Effector memory CD8-positive, alpha-beta T cell (primary cell): ENCODE measurements around the gene CDK8.
A peak's percentile ranks its signal among the peaks of the same experiment; 100 is the strongest.

ENCODE experiments used
- ATAC-seq: fragments of 150-1000 bp; cut with Tn5 transposase; replicated peaks from 2 replicates; pipeline ENCODE4 v1.10.0; 2021; ENCODE audit warnings: mild to moderate bottlenecking, moderate library complexity
- DNase-seq, 3 experiments: peaks; one replicate each; pipeline ENCODE4 v3.0.0; 2021
- H3K27ac Mint-ChIP-seq, 2 donors: one replicate each; pipeline ENCODE4 v1.8.0; 2022; ENCODE audit warnings: mild to moderate bottlenecking in 2 of 2, mixed read lengths in 2 of 2, moderate library complexity in 2 of 2
- H3K27me3 Mint-ChIP-seq, 2 donors: one replicate each; pipeline ENCODE4 v1.8.0; 2022; ENCODE audit warnings: mixed read lengths in 2 of 2
- H3K36me3 Mint-ChIP-seq: one replicate; pipeline ENCODE4 v1.8.0; 2022; ENCODE audit warnings: mild to moderate bottlenecking, moderate library complexity, mixed read lengths; ENCODE audit not compliant: insufficient read depth
- H3K4me1 Mint-ChIP-seq, 2 donors: one replicate each; pipeline ENCODE4 v1.8.0; 2022; ENCODE audit warnings: low read depth in 2 of 2, mixed read lengths in 2 of 2
- H3K4me3 Mint-ChIP-seq, 2 donors: one replicate each; pipeline ENCODE4 v1.8.0; 2022; ENCODE audit warnings: mild to moderate bottlenecking in 2 of 2, mixed read lengths in 2 of 2, moderate library complexity in 2 of 2
- H3K9me3 Mint-ChIP-seq, 2 donors: one replicate each; pipeline ENCODE4 v1.8.0; 2022; ENCODE audit warnings: mixed read lengths in 2 of 2

CDK8 gene

GRCh38 chr13:26382835-26383234, 128.9 kb downstream of the CDK8 start:
- Mint-ChIP-seq H3K4me3 (no peak overlapping the region), H3K27ac (no peak overlapping the region), H3K9me3 (no peaks in the 10 kb centered on the region), H3K27me3 (no peaks in the 10 kb centered on the region), H3K4me1 (peaks cover 6 to 29% of the 10 kb centered on the region in 2 donors), H3K36me3 (peaks cover 9% of the 10 kb centered on the region)
- DNase-seq (no peak), ATAC-seq (no peak)

- Mint-ChIP-seq H3K27ac (no peak overlapping the region), H3K4me1 (peaks cover 3 to 23% of the 10 kb centered on the region in 2 donors), H3K36me3 (peaks cover 12% of the 10 kb centered on the region), H3K9me3 (no peaks in the 10 kb centered on the region), H3K27me3 (no peaks in the 10 kb centered on the region), H3K4me3 (no peak overlapping the region)
- DNase-seq, result no peak
- ATAC-seq, result no peak
These were observed 130.7 kb downstream of the CDK8 start for GRCh38 chr13:26384587-26384986.

GRCh38 chr13:26386026-26386425, 132.1 kb downstream of the CDK8 start:
- H3K27ac Mint-ChIP-seq, result peak overlapping the region in 1 of 2 donors; percentile 33
- peaks cover 21% of the 10 kb centered on the region for H3K36me3 Mint-ChIP-seq
- DNase-seq (no peak), ATAC-seq (no peak)
- H3K9me3 Mint-ChIP-seq, result no peaks in the 10 kb centered on the region
- no peaks in the 10 kb centered on the region for H3K27me3 Mint-ChIP-seq
- peaks cover 0 to 15% of the 10 kb centered on the region in 2 donors for H3K4me1 Mint-ChIP-seq
- H3K4me3 Mint-ChIP-seq, result no peak overlapping the region

- no peak overlapping the region for H3K4me3 Mint-ChIP-seq
- H3K9me3 Mint-ChIP-seq, result no peaks in the 10 kb centered on the region
These were observed 136.3 kb downstream of the CDK8 start for GRCh38 chr13:26390203-26390602.

GRCh38 chr13:26400545-26400944, 146.6 kb downstream of the CDK8 start:
- no peak for ATAC-seq
- H3K27ac Mint-ChIP-seq, result no peak overlapping the region
- peaks cover 2% of the 10 kb centered on the region for H3K36me3 Mint-ChIP-seq
- no peaks in the 10 kb centered on the region for H3K4me1 Mint-ChIP-seq
- H3K27me3 Mint-ChIP-seq, result no peaks in the 10 kb centered on the region
- H3K9me3 Mint-ChIP-seq, result no peaks in the 10 kb centered on the region
- H3K4me3 Mint-ChIP-seq, result no peak overlapping the region
- no peak for DNase-seq

More at GRCh38 chr13:26390203-26390602, 136.3 kb downstream of the CDK8 start:
- ATAC-seq (no peak), DNase-seq (no peak)
- peaks cover 24% of the 10 kb centered on the region for H3K36me3 Mint-ChIP-seq
- no peaks in the 10 kb centered on the region for H3K27me3 Mint-ChIP-seq
- no peak overlapping the region for H3K27ac Mint-ChIP-seq
- H3K4me1 Mint-ChIP-seq, result no peaks in the 10 kb centered on the region

- H3K36me3 Mint-ChIP-seq, result peaks cover 7% of the 10 kb centered on the region
- no peaks in the 10 kb centered on the region for H3K4me1 Mint-ChIP-seq
- no peak overlapping the region for H3K27ac Mint-ChIP-seq
- DNase-seq, result no peak
- H3K27me3 Mint-ChIP-seq, result no peaks in the 10 kb centered on the region
- no peak for ATAC-seq
- no peaks in the 10 kb centered on the region for H3K9me3 Mint-ChIP-seq
- no peak overlapping the region for H3K4me3 Mint-ChIP-seq
These were observed 147.1 kb downstream of the CDK8 start for GRCh38 chr13:26401069-26401468.

GRCh38 chr13:26401578-26402021, 147.7 kb downstream of the CDK8 start:
- Mint-ChIP-seq H3K9me3 (no peaks in the 10 kb centered on the region), H3K4me1 (no peaks in the 10 kb centered on the region), H3K27ac (no peak overlapping the region), H3K27me3 (no peaks in the 10 kb centered on the region), H3K4me3 (no peak overlapping the region), H3K36me3 (peaks cover 11% of the 10 kb centered on the region)
- DNase-seq (no peak), ATAC-seq (no peak)

- Mint-ChIP-seq H3K9me3 (no peaks in the 10 kb centered on the region), H3K4me3 (no peak overlapping the region), H3K27me3 (no peaks in the 10 kb centered on the region), H3K27ac (peak overlapping the region in 1 of 2 donors; percentile 27), H3K36me3 (peaks cover 15% of the 10 kb centered on the region), H3K4me1 (no peaks in the 10 kb centered on the region)
- no peak for ATAC-seq
- no peak for DNase-seq
These were observed 152.9 kb downstream of the CDK8 start for GRCh38 chr13:26406791-26407190.

- H3K4me1 Mint-ChIP-seq, result no peaks in the 10 kb centered on the region
- H3K27me3 Mint-ChIP-seq, result no peaks in the 10 kb centered on the region
- ATAC-seq (no peak), DNase-seq (no peak)
- H3K27ac Mint-ChIP-seq, result no peak overlapping the region
- no peak overlapping the region for H3K4me3 Mint-ChIP-seq
- H3K9me3 Mint-ChIP-seq, result no peaks in the 10 kb centered on the region
- peaks cover 6% of the 10 kb centered on the region for H3K36me3 Mint-ChIP-seq
These were observed 157.3 kb downstream of the CDK8 start for GRCh38 chr13:26411206-26411605.

GRCh38 chr13:26412263-26412662, 158.3 kb downstream of the CDK8 start:
- H3K9me3 Mint-ChIP-seq, result no peaks in the 10 kb centered on the region
- peaks cover 3% of the 10 kb centered on the region for H3K36me3 Mint-ChIP-seq
- no peaks in the 10 kb centered on the region for H3K4me1 Mint-ChIP-seq
- no peaks in the 10 kb centered on the region for H3K27me3 Mint-ChIP-seq
- ATAC-seq, result no peak
- DNase-seq, result no peak
- no peak overlapping the region for H3K4me3 Mint-ChIP-seq
- no peak overlapping the region for H3K27ac Mint-ChIP-seq

GRCh38 chr13:26412936-26413716, 159.2 kb downstream of the CDK8 start:
- Mint-ChIP-seq H3K9me3 (no peaks in the 10 kb centered on the region), H3K4me3 (no peak overlapping the region), H3K27me3 (no peaks in the 10 kb centered on the region), H3K4me1 (no peaks in the 10 kb centered on the region), H3K27ac (no peak overlapping the region), H3K36me3 (peaks cover under 1% of the 10 kb centered on the region)
- ATAC-seq (no peak), DNase-seq (no peak)

GRCh38 chr13:26420282-26420960, 166.5 kb downstream of the CDK8 start:
- Mint-ChIP-seq H3K36me3 (no peaks in the 10 kb centered on the region), H3K27ac (no peak overlapping the region), H3K9me3 (no peaks in the 10 kb centered on the region), H3K27me3 (peaks cover 10 to 22% of the 10 kb centered on the region in 2 donors), H3K4me1 (no peaks in the 10 kb centered on the region), H3K4me3 (no peak overlapping the region)
- DNase-seq, result no peak
- ATAC-seq, result no peak

GRCh38 chr13:26422036-26422435, 168.1 kb downstream of the CDK8 start:
- H3K36me3 Mint-ChIP-seq, result no peaks in the 10 kb centered on the region
- H3K27me3 Mint-ChIP-seq, result peaks cover 13 to 38% of the 10 kb centered on the region in 2 donors
- H3K27ac Mint-ChIP-seq, result no peak overlapping the region
- H3K4me1 Mint-ChIP-seq, result no peaks in the 10 kb centered on the region
- DNase-seq (no peak), ATAC-seq (no peak)
- H3K9me3 Mint-ChIP-seq, result no peaks in the 10 kb centered on the region
- H3K4me3 Mint-ChIP-seq, result no peak overlapping the region

- DNase-seq, result no peak
- no peaks in the 10 kb centered on the region for H3K9me3 Mint-ChIP-seq
These were observed 169.7 kb downstream of the CDK8 start for GRCh38 chr13:26423629-26424028.

More at GRCh38 chr13:26423629-26424028, 169.7 kb downstream of the CDK8 start:
- no peak overlapping the region for H3K27ac Mint-ChIP-seq
- no peak for ATAC-seq
- H3K36me3 Mint-ChIP-seq, result no peaks in the 10 kb centered on the region
- H3K27me3 Mint-ChIP-seq, result peaks cover 13 to 38% of the 10 kb centered on the region in 2 donors
- H3K4me1 Mint-ChIP-seq, result no peaks in the 10 kb centered on the region
- H3K4me3 Mint-ChIP-seq, result no peak overlapping the region
